K562 (cell line): ENCODE measurements around the gene AMPD3. TPM values are rescaled to one million over a fixed set of nuclear protein-coding genes. Genes with fewer than 3 reads are reported as not detected.

Source experiments
- BCL6 ChIP-seq: fragments of 250-450 bp; sonication (Bioruptor Pico); IDR thresholded peaks from 2 replicates; pipeline ENCODE4 v1.4.0; 2020
- CBFA2T3 ChIP-seq: fragments of 450-650 bp; IDR thresholded peaks from 2 replicates; pipeline ENCODE4 v1.6.1; 2017
- CBX3 ChIP-seq, 2 experiments: IDR thresholded peaks; 1 replicate in 1 of 2; 2 replicates in 1 of 2; pipeline ENCODE4 v1.6.1; 2012; ENCODE audit warnings: inconsistent platforms in 2 of 2, low read length in 2 of 2, borderline replicate concordance in 1 of 2, control low read depth in 1 of 2
- COPS2 ChIP-seq: fragments of 450-650 bp; conservative IDR thresholded peaks from 2 replicates; pipeline ENCODE4 v1.6.1; 2016; ENCODE audit warnings: mild to moderate bottlenecking, moderate library complexity
- E4F1 ChIP-seq: fragments of 250-450 bp; sonication (Bioruptor Pico); IDR thresholded peaks from 2 replicates; pipeline ENCODE4 v1.5.0; 2021; ENCODE audit warnings: mild to moderate bottlenecking, borderline replicate concordance
- HMGN3 ChIP-seq: IDR thresholded peaks from 2 replicates; pipeline ENCODE4 v1.6.1; 2011; ENCODE audit warnings: borderline replicate concordance, low read depth, mild to moderate bottlenecking, mixed read lengths, low read length; ENCODE audit not compliant: insufficient read length; ENCODE audit errors: extremely low read depth
- KAT8 ChIP-seq: fragments of 450-650 bp; IDR thresholded peaks from 2 replicates; pipeline ENCODE4 v1.6.1; 2016; ENCODE audit warnings: low read depth, mild to moderate bottlenecking
- MAFG ChIP-seq: fragments of 450-650 bp; conservative IDR thresholded peaks from 2 replicates; pipeline ENCODE4 v1.6.1; 2016; ENCODE audit warnings: missing genetic modification characterization, missing compliant biosample characterization
- NCOA2 ChIP-seq, 2 experiments: fragments of 450-650 bp; IDR thresholded peaks; 2 replicates each; pipeline ENCODE4 v1.6.1; 2018; ENCODE audit warnings: mild to moderate bottlenecking in 2 of 2, moderate library complexity in 1 of 2; ENCODE audit not compliant: partially characterized antibody in 2 of 2
- PURB ChIP-seq: sonication (generic); formaldehyde crosslinking; IDR thresholded peaks from 2 replicates; pipeline ENCODE4 v1.9.0; 2021; ENCODE audit warnings: low read depth, mild to moderate bottlenecking, missing genetic modification reagents
- RBBP5 ChIP-seq: fragments of 200-600 bp; sonication (generic); IDR thresholded peaks from 2 replicates; pipeline ENCODE4 v1.6.1; 2012; ENCODE audit warnings: borderline replicate concordance, mild to moderate bottlenecking, low read length, control low read depth, inconsistent platforms; ENCODE audit not compliant: insufficient read depth, poor library complexity, severe bottlenecking
- SMAD3 ChIP-seq: fragments of 450-650 bp; formaldehyde crosslinking; conservative IDR thresholded peaks from 2 replicates; pipeline ENCODE4 v1.4.0; 2020; ENCODE audit warnings: mild to moderate bottlenecking
- SMC3 ChIP-seq: conservative IDR thresholded peaks from 2 replicates; pipeline ENCODE4 v1.6.1; 2011; ENCODE audit warnings: low read depth, low read length, improper control_type of control experiment; ENCODE audit not compliant: insufficient read depth
- SP1 ChIP-seq: sonication (generic); formaldehyde crosslinking; IDR thresholded peaks from 2 replicates; pipeline ENCODE4 v1.8.1; 2022; ENCODE audit warnings: mild to moderate bottlenecking, missing genetic modification reagents
- SRSF7 ChIP-seq: fragments of 200-400 bp; formaldehyde crosslinking; optimal IDR thresholded peaks from 2 replicates; pipeline ENCODE3; 2017; ENCODE audit warnings: mild to moderate bottlenecking, low read depth, low read length
- TAF1 ChIP-seq: IDR thresholded peaks from 2 replicates; pipeline ENCODE4 v1.6.1; 2011; ENCODE audit warnings: mild to moderate bottlenecking, low read length, moderate library complexity; ENCODE audit not compliant: insufficient read depth, control insufficient read depth, severe bottlenecking; ENCODE audit errors: extremely low read depth
- XRCC5 ChIP-seq: fragments of 200-400 bp; formaldehyde crosslinking; IDR thresholded peaks from 2 replicates; pipeline ENCODE4 v1.6.1; 2017; ENCODE audit warnings: low read depth, mild to moderate bottlenecking, low read length
- ZKSCAN1 ChIP-seq: fragments of 150-350 bp; IDR thresholded peaks from 2 replicates; pipeline ENCODE4 v1.6.1; 2016; ENCODE audit warnings: low read depth, low read length
- ZKSCAN8 ChIP-seq: fragments of 200-800 bp; sonication (Bioruptor generic); IDR thresholded peaks from 2 replicates; pipeline ENCODE4 v1.6.1; 2016; ENCODE audit warnings: missing genetic modification characterization, missing compliant biosample characterization
- ZNF121 ChIP-seq: sonication (generic); formaldehyde crosslinking; conservative IDR thresholded peaks from 2 replicates; pipeline ENCODE4 v1.8.0; 2022; ENCODE audit warnings: missing genetic modification reagents
- ZNF830 ChIP-seq: fragments of 250-450 bp; sonication (Bioruptor Pico); IDR thresholded peaks from 2 replicates; pipeline ENCODE4 v1.5.0; 2021; ENCODE audit warnings: mild to moderate bottlenecking
- polyA plus RNA-seq, 8 experiments: library from polyadenylated mRNA; depleted of rRNA in 4 of 8; stranded (reverse) in 5 of 8; unstranded in 3 of 8; fragments of >200 nt; fragmentation: Nextera tagmentation in 2 of 8; fragmentation: Illumina TruSeq in 1 of 8; extraction: Ambion mirVana in 2 of 8; extraction: Trizol in 1 of 8; gene quantifications; 2 replicates each; pipeline versions ENCODE4 v1.2.1 to v1.2.3, GENCODE V29; 2011 to 2014; ENCODE audit warnings: inconsistent platforms in 1 of 8, missing spikeins in 1 of 8
- total RNA-seq, 7 experiments: library from RNA; depleted of rRNA in 6 of 7; stranded (reverse); fragments of >200 nt in 6 of 7; fragmentation: Illumina TruSeq in 2 of 7; extraction: Trizol in 2 of 7; gene quantifications; 2 replicates each; pipeline versions ENCODE4 v1.2.1 to v1.2.3, GENCODE V29; 2011 to 2021; ENCODE audit warnings: low replicate concordance in 1 of 7
- TF ChIP-seq, protein P1 (sequence below): sonication (generic); formaldehyde crosslinking; IDR thresholded peaks from 2 replicates; pipeline ENCODE4 v1.8.0; 2022; ENCODE audit warnings: mild to moderate bottlenecking, missing genetic modification reagents, borderline replicate concordance
- TF ChIP-seq, protein P2 (sequence below): sonication (generic); IDR thresholded peaks from 2 replicates; pipeline ENCODE4 v1.6.1; 2016
- TF ChIP-seq, protein P3 (sequence below): fragments of 450-650 bp; IDR thresholded peaks from 2 replicates; pipeline ENCODE4 v1.6.1; 2014; ENCODE audit warnings: low read depth, mild to moderate bottlenecking, moderate library complexity, borderline replicate concordance

AMPD3 gene
- total and polyA plus RNA-seq, 9 of the 15 experiments (the other 6 are each of a cell fraction or from before 2014, with no cell fraction given) = 4.4 to 23.6 (median 11.2) TPM

DNA sequence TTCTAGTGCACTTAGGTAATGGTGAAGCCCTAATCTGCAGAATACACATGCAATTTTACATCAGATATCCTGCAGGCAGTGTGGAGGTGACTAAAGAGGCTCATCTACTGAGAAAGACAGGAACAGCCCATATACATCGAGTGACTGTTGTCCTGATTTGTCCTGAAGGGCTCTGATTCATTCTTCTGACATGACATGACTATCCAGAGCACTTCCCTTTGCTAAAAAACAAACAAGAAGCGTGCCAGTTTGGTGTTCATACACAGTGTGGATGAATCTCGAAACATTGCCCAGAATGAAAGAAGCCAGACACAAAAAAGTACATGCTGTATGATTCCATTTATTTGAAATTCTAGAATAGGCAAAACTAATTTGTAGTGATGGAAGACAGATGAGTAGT lies 48.0 kb upstream of the AMPD3 start (continued):
- TF ChIP-seq HMGN3 (no peak), ZKSCAN1 (no peak), ZNF830 (CRISPR knock-in tag) (no peak), SMAD3 (CRISPR knock-in tag) (no peak), TAF1 (no peak), KAT8 (no peak), PURB (no peak), RBBP5 (no peak), MAFG (tag) (no peak), NCOA2 (IDR thresholded peaks at IDR 0.05; ENCODE audit: partially characterized antibody in 2 of 2) (no peak), BCL6 (no peak), CBX3 (IDR thresholded peaks at IDR 0.05; ENCODE audit: borderline replicate concordance in 1 of 2, low read length in 2 of 2) (no peak), XRCC5 (no peak), ZKSCAN8 (CRISPR knock-in tag) (no peak), COPS2 (no peak), CBFA2T3 (peak; percentile 85), SMC3 (no peak), ZNF121 (CRISPR knock-in tag) (no peak), E4F1 (CRISPR knock-in tag) (no peak), SP1 (CRISPR knock-in tag) (no peak), SRSF7 (no peak)
- TF ChIP-seq, protein P1, sequence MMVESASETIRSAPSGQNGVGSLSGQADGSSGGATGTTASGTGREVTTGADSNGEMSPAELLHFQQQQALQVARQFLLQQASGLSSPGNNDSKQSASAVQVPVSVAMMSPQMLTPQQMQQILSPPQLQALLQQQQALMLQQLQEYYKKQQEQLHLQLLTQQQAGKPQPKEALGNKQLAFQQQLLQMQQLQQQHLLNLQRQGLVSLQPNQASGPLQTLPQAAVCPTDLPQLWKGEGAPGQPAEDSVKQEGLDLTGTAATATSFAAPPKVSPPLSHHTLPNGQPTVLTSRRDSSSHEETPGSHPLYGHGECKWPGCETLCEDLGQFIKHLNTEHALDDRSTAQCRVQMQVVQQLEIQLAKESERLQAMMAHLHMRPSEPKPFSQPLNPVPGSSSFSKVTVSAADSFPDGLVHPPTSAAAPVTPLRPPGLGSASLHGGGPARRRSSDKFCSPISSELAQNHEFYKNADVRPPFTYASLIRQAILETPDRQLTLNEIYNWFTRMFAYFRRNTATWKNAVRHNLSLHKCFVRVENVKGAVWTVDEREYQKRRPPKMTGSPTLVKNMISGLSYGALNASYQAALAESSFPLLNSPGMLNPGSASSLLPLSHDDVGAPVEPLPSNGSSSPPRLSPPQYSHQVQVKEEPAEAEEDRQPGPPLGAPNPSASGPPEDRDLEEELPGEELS (CRISPR knock-in tag) = no peak
- TF ChIP-seq, protein P2, sequence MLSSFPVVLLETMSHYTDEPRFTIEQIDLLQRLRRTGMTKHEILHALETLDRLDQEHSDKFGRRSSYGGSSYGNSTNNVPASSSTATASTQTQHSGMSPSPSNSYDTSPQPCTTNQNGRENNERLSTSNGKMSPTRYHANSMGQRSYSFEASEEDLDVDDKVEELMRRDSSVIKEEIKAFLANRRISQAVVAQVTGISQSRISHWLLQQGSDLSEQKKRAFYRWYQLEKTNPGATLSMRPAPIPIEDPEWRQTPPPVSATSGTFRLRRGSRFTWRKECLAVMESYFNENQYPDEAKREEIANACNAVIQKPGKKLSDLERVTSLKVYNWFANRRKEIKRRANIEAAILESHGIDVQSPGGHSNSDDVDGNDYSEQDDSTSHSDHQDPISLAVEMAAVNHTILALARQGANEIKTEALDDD = no peak
- TF ChIP-seq, protein P3, sequence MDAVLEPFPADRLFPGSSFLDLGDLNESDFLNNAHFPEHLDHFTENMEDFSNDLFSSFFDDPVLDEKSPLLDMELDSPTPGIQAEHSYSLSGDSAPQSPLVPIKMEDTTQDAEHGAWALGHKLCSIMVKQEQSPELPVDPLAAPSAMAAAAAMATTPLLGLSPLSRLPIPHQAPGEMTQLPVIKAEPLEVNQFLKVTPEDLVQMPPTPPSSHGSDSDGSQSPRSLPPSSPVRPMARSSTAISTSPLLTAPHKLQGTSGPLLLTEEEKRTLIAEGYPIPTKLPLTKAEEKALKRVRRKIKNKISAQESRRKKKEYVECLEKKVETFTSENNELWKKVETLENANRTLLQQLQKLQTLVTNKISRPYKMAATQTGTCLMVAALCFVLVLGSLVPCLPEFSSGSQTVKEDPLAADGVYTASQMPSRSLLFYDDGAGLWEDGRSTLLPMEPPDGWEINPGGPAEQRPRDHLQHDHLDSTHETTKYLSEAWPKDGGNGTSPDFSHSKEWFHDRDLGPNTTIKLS = no peak
